Stimulated activated CD4-positive, alpha-beta T cell treated with anti-CD3 and anti-CD28 coated beads, Interleukin-12 subunit alpha, Interleukin-12 subunit beta, amount 100 ng/mL, for 48 hours (primary cell): ENCODE data around the gene CCL4L2.
"Not testable (repeated sequence)": the region's sequence is repeated elsewhere in the genome, so short reads cannot be mapped to it uniquely, and the experiment has no call there.

ENCODE experiments used
- DNase-seq, 3 donors: peaks; one replicate each; pipeline ENCODE4 v3.0.0-alpha.2; 2020; ENCODE audit warnings: low read depth in 2 of 3, low spot score in 1 of 3

CCL4L2 gene

DNA sequence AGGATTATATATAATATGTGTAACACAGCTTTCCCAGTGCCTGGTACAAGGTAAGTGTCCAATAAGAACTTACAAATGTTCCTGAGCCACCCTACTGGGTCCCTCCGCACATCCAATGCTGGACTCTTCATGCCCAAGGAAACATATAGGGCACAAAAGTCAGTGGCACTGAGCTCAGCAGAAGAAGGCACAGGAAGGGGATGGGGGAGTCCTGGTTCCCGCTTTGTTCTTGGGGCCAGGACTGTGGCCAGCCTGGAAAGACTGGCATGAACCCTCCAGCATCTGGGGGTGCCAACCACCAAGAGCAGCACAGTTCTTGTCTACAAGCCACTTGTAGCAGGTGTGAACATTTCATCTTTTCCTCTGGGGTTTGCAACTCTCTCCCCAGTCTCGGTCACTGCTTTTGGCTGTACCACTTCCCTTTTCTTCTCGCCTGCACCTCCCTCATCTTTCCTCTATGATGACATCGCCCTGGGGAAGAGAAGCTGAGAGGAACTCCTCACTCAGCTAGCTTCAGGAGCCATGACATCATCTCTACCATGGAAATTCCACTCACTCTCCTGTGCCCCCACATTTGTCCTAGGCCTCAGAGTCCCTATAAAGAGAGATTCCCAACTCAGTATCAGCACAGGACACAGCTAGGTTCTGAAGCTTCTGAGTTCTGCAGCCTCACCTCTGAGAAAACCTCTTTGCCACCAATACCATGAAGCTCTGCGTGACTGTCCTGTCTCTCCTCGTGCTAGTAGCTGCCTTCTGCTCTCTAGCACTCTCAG is at the start of gene CCL4L2:
TSS of gene CCL4L2 (plus strand) at position 625 of the 773 bp plus-strand sequence.
- not testable (repeated sequence) for DNase-seq

DNA sequence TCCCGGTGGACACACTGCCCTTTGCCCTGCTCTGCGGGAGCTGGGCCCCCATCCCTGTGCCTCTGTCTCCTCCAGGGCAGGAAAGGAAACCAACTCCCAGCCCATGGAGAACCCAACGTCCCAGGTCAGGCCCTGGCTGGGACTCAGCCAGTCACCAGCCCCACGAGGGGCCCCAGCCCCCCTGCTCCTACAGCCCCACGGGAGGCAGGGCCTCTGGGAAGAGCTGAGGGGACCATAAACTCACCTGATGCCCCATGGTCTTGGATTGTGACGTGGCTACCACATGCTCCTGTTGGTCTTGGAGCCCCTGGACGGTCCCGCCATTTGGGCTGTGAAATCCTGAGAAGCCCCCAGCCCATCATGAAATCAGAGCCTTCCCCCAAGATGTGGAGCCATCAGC is 42.0 kb upstream of the CCL4L2 start:
- DNase-seq, result not testable (repeated sequence)

- DNase-seq, result not testable (repeated sequence)
Observed at GRCh38 chr17:36176536-36176935, 34.3 kb upstream of the CCL4L2 start, which contains the start of gene TBC1D3B. Gene TBC1D3B, minus strand, starts transcription at chr17:36176636. Its CDS starts 1,586 bp downstream, at chr17:36175050.

DNA sequence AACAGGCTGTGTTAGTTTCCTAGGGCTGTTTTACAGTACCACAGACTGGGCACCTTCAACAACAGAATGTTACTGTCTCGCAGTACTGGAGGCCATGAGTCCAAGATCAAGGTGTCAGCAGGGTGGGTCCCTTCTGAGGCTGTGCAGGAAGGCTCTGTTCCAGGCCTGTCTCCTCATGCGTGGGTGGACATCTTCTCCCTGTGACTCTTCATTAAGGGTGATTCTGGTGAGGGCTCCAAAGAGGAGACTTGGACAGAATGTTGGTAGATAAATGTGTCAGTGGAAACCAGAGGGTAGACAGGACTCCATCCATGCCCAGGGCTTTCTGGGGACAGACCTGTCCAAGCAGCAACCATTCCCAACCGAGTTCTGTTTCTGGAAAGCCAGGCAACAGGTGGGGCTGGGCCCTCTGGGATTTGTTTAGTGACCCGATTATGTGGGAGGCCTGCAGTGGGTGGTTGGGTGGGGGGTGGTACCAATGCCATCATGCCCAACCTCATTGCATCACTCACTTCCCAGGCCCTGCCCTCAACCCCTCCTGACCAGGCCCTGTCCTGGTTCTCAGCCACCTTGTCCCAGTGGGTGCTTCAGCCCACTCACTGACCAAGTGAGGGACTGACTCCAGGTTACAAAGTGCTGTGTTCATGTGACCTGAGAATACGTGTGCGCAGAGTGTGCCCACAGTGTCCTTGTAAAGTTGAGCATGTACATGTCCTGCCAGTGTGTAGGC is 29.3 kb upstream of the CCL4L2 start:
- DNase-seq, result not testable (repeated sequence)

DNA sequence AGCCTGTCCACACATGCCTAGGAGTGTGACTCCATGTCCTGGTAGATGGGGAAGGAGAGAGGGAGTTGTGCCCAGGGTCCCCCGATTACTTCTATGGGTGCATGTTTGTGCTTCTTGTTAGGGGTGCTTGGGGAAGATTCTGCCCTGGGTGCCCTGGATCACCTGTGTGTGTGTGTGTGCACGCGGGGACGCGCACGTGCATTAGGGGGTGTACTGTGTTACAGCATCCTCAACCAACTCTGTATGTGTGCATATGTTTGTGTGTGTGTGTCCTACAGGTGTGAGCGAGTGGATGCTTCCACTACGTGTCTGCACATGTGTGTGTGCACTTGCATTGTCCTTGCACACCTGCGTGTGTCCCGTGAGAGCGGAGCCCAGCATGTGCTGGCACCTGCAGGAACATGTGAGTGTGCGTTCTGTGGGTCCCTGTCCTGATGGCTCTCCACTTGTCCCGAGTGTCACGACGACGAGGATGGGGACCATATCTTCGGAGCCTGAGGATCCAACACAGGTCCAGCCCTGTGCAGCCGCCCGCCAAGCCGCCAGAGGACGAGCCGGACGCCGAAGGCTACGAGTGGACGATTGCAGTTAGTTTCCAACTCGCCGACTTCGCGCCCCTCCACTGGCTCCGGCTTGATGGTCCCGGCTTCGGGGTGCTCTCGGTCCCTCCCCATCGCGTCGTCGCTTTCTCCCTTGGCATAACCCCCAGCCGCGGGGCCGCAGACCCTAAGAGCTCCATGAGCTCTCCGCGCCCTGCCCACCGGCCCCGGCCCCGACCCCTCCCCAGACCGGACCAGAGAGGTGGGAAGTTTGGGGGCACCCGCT is 28.5 kb upstream of the CCL4L2 start:
- no peak for DNase-seq

DNA sequence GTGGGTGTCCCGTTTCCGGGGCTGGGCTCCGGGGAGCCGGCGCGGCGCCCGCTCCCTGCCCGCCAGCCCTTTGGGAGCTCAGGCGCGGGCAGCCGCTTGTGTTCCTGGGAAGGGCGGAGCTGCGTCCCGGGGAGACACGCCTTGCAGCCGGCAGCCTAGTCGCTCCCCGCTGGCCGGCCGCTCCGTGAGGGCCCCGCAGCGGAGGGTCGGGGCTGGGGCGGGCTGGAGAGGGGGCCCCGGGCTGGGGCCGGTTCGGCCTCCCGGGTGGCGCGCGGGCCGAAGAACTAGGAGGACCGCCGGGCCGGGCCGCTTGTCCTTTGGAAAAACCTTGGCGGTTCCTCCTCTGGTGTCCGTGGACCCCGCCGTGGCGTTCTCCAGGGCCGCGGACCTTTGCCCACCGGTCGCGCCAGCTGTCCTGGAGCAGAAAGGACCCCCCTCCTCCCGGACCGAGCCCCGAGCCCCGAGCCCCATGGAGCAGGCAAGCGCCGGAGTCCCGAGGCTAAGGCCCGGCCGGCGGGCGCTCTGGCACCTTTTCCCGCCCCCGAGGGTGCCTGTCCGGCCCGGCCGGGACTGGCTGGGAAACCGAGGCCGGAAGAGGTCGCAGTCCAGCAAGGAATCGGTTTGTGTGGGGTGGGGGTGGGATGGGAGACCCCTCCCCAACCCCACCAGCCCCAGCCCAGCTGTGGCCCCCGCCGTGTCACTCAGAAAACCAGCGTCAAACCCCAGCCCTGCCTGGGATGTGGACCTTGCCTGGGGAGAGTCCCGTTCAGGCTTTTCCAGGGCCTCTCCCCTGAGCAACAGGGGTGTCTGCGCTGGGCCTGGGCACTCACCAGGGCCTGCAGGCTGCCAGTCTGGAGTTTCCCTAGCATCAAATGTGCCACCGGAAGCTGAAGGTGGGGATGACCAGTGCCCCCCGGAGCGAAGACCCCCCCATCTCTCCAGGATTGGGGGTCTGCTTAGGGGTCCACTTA is 27.6 kb upstream of the CCL4L2 start:
- DNase-seq, result no peak

GRCh38 chr17:36184023-36184765 is 26.7 kb upstream of the CCL4L2 start:
- no peak for DNase-seq

DNA sequence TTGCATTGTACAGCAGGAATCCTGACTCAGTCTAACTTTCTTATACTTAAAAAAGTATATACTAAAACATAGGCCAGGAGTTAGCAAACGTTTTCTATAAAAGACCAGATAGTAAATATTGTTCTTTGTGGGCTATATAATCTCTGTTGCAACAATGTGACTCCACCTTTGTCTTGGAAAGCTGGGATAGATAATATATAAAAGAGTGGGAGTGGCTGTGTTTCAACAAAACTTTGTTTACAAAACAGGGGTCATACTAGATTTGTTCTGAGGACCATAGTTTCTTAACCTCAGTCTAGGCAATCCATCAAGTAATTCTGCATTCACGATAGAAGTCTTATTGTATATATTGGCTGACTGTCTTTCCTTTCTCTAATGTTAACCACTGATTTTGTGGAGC is 25.4 kb upstream of the CCL4L2 start:
- DNase-seq, result no peak

DNA sequence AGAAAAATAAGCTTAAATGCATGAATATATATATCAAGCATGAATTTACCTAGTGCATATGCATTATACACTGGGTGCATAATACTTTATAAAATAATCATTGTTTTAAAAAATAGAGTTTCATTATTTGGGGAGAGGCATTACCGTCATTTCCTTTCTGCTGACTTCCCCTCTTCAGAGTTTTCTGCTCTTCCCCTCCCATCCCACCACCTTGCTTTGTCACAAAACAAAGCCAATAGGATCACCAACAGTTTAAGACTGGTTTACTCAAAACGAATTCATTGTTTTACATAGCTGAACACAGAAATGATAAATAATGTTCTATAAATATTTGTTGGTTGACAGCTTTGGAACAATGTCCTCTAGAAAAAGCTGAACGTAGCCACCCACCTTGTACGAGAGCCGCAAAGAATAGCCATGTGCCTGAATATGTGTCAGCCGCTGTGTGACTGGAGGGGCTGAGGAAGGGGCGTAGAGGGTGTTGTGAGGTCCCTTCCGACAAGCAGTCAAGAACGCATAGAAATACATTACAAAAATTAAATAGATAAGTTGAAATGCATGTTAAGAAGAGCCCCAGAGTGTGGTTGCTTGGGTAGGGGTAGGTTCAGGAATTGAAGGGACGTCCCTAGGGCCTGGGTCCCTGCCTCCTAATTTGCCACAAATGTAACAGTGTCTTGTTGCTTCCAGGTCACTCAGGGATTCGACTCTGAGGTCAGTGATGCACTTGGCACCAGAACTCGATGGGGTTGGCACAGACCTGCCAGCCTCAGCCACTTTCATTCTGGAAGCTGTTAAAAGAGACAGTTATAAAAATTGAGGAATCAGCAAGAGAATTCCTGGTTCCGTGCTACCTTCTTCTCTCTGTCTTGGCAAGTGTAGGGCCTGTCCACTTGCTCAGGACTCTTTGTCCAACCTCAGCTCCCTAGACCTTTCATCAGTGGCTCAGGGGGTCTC is 23.8 kb upstream of the CCL4L2 start:
- DNase-seq, result not testable (repeated sequence)

DNA sequence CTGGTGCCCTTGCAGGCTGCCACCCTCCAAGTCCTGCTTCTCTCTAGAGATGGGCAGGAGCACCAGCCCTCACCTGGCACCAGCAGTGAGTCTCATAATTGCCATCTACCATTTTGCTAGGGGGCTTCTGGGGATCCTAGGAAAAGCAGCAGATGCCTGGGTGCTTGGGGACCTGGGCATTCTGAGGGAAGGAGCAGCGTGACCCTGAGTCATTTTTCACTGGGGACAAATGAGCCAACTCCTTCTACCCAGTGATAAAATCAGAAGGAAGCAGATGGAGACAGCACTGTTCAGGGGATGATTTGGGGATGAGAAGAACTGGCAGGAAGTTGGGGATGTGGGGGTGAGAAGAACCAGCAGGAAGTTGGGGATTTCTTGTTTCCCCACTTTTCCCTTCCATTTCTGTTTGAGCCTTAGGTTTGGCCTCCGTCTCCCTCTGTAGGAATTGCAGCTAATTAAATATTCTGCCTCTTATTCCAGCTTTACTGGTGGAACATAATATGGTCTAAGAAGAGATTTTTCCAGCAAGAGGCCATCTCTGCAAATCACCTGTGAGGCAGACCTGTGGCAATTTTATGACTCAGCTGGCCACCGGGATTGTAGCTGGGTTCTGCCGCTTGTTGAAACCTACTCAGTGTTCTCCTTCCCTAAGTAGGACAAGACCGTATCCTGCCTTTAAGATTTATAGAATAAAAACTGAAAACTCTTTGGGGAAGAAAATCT is 22.8 kb upstream of the CCL4L2 start:
- DNase-seq, result not testable (repeated sequence)

- no peak for DNase-seq
Observed at GRCh38 chr17:36188891-36189306, 22.0 kb upstream of the CCL4L2 start.

- DNase-seq, result not testable (repeated sequence)
Observed at GRCh38 chr17:36189993-36190392, 20.9 kb upstream of the CCL4L2 start.

GRCh38 chr17:36190549-36191330 is 20.1 kb upstream of the CCL4L2 start:
- not testable (repeated sequence) for DNase-seq

DNA sequence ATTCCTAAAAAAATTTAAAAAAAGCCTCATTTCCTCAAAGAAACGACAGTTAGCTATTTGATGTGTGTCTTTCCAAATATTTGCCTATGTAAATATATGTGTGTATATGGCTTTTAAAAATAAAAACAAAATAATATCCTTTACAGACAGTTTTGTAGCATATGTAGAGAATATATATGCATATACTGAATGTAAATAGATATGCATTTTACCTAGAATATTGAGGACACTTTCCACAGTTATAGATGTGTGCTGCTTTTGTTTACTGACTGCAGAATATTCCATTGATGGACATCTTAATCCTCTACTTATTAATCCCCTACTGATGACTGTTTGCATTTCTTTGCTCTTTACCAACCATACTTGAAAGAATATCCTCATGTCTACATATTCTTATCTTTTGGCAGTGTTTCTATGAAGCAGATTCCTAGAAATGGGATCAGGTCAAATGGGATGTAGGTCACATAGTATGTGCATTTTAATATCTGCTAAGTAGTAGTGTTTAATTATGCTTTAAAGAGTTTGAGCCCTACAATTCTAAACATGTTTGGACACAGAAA is 17.6 kb upstream of the CCL4L2 start:
- DNase-seq, result no peak

- not testable (repeated sequence) for DNase-seq
Observed at GRCh38 chr17:36194147-36194831, 16.6 kb upstream of the CCL4L2 start.

DNA sequence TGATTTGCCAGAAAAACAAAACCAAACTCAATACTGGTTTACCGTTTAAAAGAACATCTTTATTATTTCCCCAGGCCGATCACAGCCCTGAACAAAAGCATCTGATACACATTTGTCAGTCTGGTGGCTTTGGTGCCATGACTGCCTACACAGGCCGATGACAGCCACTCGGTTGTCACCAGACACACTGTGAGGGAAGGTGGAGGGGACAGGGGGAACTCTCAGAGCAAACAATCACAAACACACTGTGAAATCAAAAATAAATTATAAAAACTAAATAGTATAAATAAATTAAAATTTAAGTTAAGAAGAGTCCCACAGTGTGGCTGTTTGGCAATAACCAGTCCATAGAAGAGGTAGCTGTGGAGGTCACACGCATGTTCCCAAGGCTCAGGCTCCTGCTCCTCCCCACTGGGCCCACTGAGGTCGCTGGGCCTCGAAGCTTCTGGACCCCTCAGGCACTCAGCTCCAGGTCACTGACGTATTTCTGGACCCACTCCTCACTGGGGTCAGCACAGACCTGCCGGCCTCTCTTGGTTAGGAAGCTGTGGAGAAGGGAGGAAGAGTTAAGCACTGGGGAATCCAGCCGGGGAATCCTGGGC is 15.9 kb upstream of the CCL4L2 start:
- not testable (repeated sequence) for DNase-seq
